ENCODE results near the gene F12. TPM values are rescaled to one million over a fixed set of nuclear protein-coding genes. Genes with fewer than 3 reads are reported as not detected.
"Not testable (repeated sequence)": the region's sequence is repeated elsewhere in the genome, so short reads cannot be mapped to it uniquely, and the experiment has no call there.

Gene F12
- total RNA-seq, 1 experiment from 2014 or later: 13.4 TPM

DNA sequence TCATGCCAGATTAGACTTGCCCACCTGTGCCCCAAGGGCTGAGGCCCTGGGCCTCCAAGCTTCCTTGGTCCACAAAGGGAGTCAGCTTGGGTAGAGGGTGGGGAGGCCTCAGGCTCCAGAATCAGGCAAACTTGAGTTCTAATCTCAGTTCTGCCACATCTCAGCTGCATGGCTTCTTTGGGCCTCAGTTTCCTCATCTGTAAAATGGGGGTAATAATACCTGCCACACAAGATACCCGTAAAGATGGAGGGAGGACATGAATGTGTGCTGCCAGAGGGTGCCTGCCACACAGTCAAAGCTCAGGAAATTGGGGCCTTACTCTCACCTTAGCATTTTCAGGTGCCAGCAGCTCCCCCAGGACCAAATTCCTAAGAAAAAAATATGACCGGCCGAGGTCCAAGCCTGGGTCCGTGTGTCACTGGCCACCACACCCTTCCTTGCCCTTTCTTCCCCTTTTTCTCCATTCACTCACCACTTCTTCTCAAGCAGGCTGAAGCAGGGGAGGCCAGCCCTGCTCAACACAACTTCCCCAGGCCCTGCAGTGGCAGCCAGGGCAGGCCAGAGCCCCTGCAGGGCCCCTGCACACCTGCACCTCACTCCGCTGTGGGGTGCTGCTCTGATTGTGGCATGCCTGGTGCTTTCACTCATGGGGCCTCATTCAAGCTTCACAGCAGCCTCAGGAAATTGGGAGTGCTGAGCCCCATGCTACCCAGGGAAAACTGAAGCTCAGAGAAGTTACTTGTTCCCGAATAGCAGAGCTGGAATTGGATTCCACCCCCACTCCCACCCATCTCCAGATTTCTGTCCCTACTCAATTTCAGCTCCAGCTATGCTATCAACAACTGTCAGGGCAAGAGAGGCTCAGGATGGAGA is 47.7 kb downstream of the F12 start:
- ATAC-seq (no peak), DNase-seq (ENCODE audit: low read depth, low spot score) (no peak)
- peaks cover 18% of the 10 kb centered on the region for H3K4me1 ChIP-seq (ENCODE audit: control insufficient read depth, insufficient read depth, low read length)
- H3K27me3 ChIP-seq (ENCODE audit: control insufficient read depth, insufficient read depth, low read length): no peaks in the 10 kb centered on the region
- TF ChIP-seq, protein P1, sequence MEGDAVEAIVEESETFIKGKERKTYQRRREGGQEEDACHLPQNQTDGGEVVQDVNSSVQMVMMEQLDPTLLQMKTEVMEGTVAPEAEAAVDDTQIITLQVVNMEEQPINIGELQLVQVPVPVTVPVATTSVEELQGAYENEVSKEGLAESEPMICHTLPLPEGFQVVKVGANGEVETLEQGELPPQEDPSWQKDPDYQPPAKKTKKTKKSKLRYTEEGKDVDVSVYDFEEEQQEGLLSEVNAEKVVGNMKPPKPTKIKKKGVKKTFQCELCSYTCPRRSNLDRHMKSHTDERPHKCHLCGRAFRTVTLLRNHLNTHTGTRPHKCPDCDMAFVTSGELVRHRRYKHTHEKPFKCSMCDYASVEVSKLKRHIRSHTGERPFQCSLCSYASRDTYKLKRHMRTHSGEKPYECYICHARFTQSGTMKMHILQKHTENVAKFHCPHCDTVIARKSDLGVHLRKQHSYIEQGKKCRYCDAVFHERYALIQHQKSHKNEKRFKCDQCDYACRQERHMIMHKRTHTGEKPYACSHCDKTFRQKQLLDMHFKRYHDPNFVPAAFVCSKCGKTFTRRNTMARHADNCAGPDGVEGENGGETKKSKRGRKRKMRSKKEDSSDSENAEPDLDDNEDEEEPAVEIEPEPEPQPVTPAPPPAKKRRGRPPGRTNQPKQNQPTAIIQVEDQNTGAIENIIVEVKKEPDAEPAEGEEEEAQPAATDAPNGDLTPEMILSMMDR (IDR thresholded peaks at IDR 0.05): no peak
- TF ChIP-seq, protein P2, sequence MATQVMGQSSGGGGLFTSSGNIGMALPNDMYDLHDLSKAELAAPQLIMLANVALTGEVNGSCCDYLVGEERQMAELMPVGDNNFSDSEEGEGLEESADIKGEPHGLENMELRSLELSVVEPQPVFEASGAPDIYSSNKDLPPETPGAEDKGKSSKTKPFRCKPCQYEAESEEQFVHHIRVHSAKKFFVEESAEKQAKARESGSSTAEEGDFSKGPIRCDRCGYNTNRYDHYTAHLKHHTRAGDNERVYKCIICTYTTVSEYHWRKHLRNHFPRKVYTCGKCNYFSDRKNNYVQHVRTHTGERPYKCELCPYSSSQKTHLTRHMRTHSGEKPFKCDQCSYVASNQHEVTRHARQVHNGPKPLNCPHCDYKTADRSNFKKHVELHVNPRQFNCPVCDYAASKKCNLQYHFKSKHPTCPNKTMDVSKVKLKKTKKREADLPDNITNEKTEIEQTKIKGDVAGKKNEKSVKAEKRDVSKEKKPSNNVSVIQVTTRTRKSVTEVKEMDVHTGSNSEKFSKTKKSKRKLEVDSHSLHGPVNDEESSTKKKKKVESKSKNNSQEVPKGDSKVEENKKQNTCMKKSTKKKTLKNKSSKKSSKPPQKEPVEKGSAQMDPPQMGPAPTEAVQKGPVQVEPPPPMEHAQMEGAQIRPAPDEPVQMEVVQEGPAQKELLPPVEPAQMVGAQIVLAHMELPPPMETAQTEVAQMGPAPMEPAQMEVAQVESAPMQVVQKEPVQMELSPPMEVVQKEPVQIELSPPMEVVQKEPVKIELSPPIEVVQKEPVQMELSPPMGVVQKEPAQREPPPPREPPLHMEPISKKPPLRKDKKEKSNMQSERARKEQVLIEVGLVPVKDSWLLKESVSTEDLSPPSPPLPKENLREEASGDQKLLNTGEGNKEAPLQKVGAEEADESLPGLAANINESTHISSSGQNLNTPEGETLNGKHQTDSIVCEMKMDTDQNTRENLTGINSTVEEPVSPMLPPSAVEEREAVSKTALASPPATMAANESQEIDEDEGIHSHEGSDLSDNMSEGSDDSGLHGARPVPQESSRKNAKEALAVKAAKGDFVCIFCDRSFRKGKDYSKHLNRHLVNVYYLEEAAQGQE (IDR thresholded peaks at IDR 0.05; ENCODE audit: insufficient read depth in 1 of 2, low read depth in 2 of 2, low read length in 1 of 2): no peak
- in situ Hi-C loops (cut with HindIII; ENCODE audit: low pct_unique_long_range_greater_than_20kb, low sequenced_read_pairs): no loop called here
- H3K9me3 ChIP-seq (ENCODE audit: control insufficient read depth, insufficient read depth, low read depth, low read length): no peaks in the 10 kb centered on the region
- BruUV-seq (replicated peaks): no TSS peak
- intact Hi-C loops (cut with micrococcal nuclease; ENCODE audit: unreplicated experiment): no loop called here
- ChIA-PET CTCF (interaction anchor here (0.8 kb wide), 1 partner anchor 9 kb away, joined by 5 read pairs; no protein-coding TSS in a partner anchor), POLR2A (interaction anchor here (1.4 kb wide), 1 partner anchor 10 kb away, joined by 6 read pairs; no protein-coding TSS in a partner anchor)
- H3K36me3 ChIP-seq (ENCODE audit: control insufficient read depth, insufficient read depth, low read length): no peaks in the 10 kb centered on the region
- H3K4me3 ChIP-seq (ENCODE audit: low read depth in 2 of 2, low read length in 2 of 2): no peak overlapping the region
- H3K27ac ChIP-seq (ENCODE audit: low read length): no peak overlapping the region

DNA sequence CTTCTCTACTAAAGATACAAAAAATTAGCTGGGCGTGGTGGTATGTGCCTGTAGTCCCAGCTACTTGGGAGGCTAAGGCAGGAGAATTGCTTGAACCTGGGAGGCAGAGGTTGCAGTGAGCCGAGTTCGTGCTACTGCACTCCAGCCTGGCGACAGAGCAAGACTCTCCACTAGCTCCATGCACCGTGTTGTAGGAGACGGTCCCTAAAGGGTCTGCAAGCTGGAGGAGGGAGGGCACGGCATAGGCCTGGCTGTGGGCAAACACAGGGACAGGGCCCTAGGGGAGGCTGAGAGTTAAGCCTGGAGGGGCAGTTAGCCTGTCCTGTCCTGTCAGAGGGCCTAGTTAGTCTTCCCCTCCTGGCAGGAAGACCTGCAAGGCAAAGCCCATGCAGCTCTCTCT is 48.6 kb downstream of the F12 start:
- ATAC-seq; H3K27me3 ChIP-seq (ENCODE audit: control insufficient read depth, insufficient read depth, low read length); DNase-seq (ENCODE audit: low read depth, low spot score); H3K4me3 ChIP-seq (ENCODE audit: low read depth in 2 of 2, low read length in 2 of 2); in situ Hi-C loops (cut with HindIII; ENCODE audit: low pct_unique_long_range_greater_than_20kb, low sequenced_read_pairs); BruUV-seq (replicated peaks); H3K36me3 ChIP-seq (ENCODE audit: control insufficient read depth, insufficient read depth, low read length); intact Hi-C loops (cut with micrococcal nuclease; ENCODE audit: unreplicated experiment); H3K9me3 ChIP-seq (ENCODE audit: control insufficient read depth, insufficient read depth, low read depth, low read length); H3K27ac ChIP-seq (ENCODE audit: low read length): not testable (repeated sequence)
- peaks cover 13% of the 10 kb centered on the region for H3K4me1 ChIP-seq (ENCODE audit: control insufficient read depth, insufficient read depth, low read length)
- ChIA-PET CTCF (interaction anchor here (0.8 kb wide), 1 partner anchor 10 kb away, joined by 5 read pairs; no protein-coding TSS in a partner anchor), POLR2A (interaction anchor here (0.5 to 1.4 kb wide), 4 partner anchors 9 to 64 kb away, joined by 4 to 6 read pairs (median 5); no protein-coding TSS in a partner anchor)

DNA sequence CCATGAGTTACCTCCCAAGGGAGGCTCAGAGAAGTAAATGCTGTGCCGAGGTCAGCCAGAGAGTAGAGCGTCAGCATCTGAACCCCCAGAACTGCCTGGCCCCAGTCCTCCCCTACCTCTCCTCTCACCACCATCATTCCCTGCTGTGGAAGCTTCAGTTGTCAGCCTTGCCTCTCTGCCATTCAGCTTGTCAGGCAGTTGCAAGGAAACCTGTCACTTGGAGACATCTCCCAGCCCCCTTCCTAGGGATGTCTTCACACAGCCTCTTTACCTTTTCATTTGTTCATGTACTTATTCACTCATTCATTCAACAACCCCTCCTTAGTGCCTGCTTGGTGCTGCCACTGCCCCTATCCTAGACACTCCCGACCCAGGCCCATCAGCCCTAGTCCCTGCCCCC is 49.5 kb downstream of the F12 start:
- Histone ChIP-seq H3K27ac (ENCODE audit: low read length) (no peak overlapping the region), H3K36me3 (ENCODE audit: control insufficient read depth, insufficient read depth, low read length) (no peaks in the 10 kb centered on the region), H3K4me3 (ENCODE audit: low read depth in 2 of 2, low read length in 2 of 2) (no peak overlapping the region), H3K4me1 (ENCODE audit: control insufficient read depth, insufficient read depth, low read length) (peaks cover 13% of the 10 kb centered on the region), H3K9me3 (ENCODE audit: control insufficient read depth, insufficient read depth, low read depth, low read length) (no peaks in the 10 kb centered on the region), H3K27me3 (ENCODE audit: control insufficient read depth, insufficient read depth, low read length) (no peaks in the 10 kb centered on the region)
- no peak for TF ChIP-seq SIN3A (IDR thresholded peaks at IDR 0.05; ENCODE audit: borderline replicate concordance, insufficient read depth, low read depth, low read length)
- TF ChIP-seq, protein P2 (IDR thresholded peaks at IDR 0.05; ENCODE audit: insufficient read depth in 1 of 2, low read depth in 2 of 2, low read length in 1 of 2): no peak
- no peak for TF ChIP-seq POLR2AphosphoS5 (IDR thresholded peaks at IDR 0.05; ENCODE audit: low read depth, low read length)
- no peak for TF ChIP-seq TCF7L2 (IDR thresholded peaks at IDR 0.05; ENCODE audit: low read depth, low read length)
- TF ChIP-seq, protein P1 (IDR thresholded peaks at IDR 0.05): no peak
- no TSS peak for BruUV-seq (replicated peaks)
- in situ Hi-C loops (cut with HindIII; ENCODE audit: low pct_unique_long_range_greater_than_20kb, low sequenced_read_pairs): no loop called here
- ATAC-seq: no peak
- POLR2A ChIA-PET: no interaction called here
- CTCF ChIA-PET: no interaction called here
- intact Hi-C loops (cut with micrococcal nuclease; ENCODE audit: unreplicated experiment): no loop called here
- DNase-seq (ENCODE audit: low read depth, low spot score): no peak

All from Panc1 (cell line).